ENCODE data around the gene ZFP91.

Gene ZFP91

GRCh38 chr11:58578635-58579191, at the start of gene ZFP91:
ZFP91 (plus strand) TSS chr11:58579063; CDS start chr11:58579282, 219 bp downstream.
- peak within 1 kb of the TSS; percentile 96 for H3K27ac ChIP-seq (ENCODE audit: low read depth, low read length)
- H3K27me3 ChIP-seq (ENCODE audit: control insufficient read depth, low read length), result no peaks in the 10 kb centered on the region
- H3K4me3 ChIP-seq (ENCODE audit: low read length), result peak within 1 kb of the TSS; percentile 92
- peaks cover 20% of the 10 kb centered on the region for H3F3A ChIP-seq (ENCODE audit: control insufficient read depth, insufficient read depth)
- TF ChIP-seq EZH2phosphoT487 (IDR thresholded peaks at IDR 0.05; ENCODE audit: borderline replicate concordance, low read length), result no peak
- peaks cover 54% of the 10 kb centered on the region for H3K4me1 ChIP-seq (ENCODE audit: control insufficient read depth, low read length)
- H4K20me1 ChIP-seq (ENCODE audit: control insufficient read depth, insufficient read depth, low read depth, low read length), result peaks cover 28% of the 10 kb centered on the region
- peak within 1 kb of the TSS; percentile 95 for H3K4me2 ChIP-seq (ENCODE audit: low read length)
- H3K79me2 ChIP-seq (ENCODE audit: control insufficient read depth, low read length), result peaks cover 78% of the 10 kb centered on the region
- no peaks in the 10 kb centered on the region for H3K9me2 ChIP-seq (replicated peaks; ENCODE audit: control insufficient read depth, low read length)
- peaks cover 65% of the 10 kb centered on the region for H3K36me3 ChIP-seq (ENCODE audit: control insufficient read depth, low read length)
- H3K9me3 ChIP-seq (ENCODE audit: control insufficient read depth, insufficient read depth, low read length), result no peaks in the 10 kb centered on the region

DNA sequence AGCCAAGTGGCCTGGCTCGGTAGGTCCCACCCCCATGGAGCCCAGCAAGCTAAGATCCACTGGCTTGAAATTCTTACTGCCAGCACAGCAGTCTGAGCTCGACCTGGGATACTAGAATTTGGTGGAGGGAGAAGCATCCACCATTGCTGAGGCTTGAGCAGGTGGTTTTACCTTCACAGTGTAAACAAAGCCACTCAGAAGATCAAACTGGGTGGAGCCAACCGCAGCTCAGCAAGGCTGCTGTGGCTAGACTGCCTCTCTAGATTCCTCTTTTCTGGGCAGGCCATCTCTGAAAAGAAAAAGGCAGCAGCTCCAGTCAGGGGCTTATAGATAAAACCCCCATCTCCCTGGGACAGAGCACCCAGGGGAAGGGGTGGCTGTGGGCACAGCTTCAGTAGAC, 48.6 kb upstream of the ZFP91 start:
- no peak for TF ChIP-seq CTCF (IDR thresholded peaks at IDR 0.05; ENCODE audit: low read depth, low read length, poor library complexity, severe bottlenecking)
- TF ChIP-seq EZH2phosphoT487 (IDR thresholded peaks at IDR 0.05; ENCODE audit: borderline replicate concordance, low read length), result no peak
- no peaks in the 10 kb centered on the region for H3K27me3 ChIP-seq (ENCODE audit: control insufficient read depth, low read length)
- no peak overlapping the region for H3K4me3 ChIP-seq (ENCODE audit: low read length)
- peaks cover 32% of the 10 kb centered on the region for H3K4me1 ChIP-seq (ENCODE audit: control insufficient read depth, low read length)
- H3K9me2 ChIP-seq (replicated peaks; ENCODE audit: control insufficient read depth, low read length), result no peaks in the 10 kb centered on the region
- H3F3A ChIP-seq (ENCODE audit: control insufficient read depth, insufficient read depth), result peaks cover 23% of the 10 kb centered on the region
- peaks cover 76% of the 10 kb centered on the region for H3K36me3 ChIP-seq (ENCODE audit: control insufficient read depth, low read length)
- H3K27ac ChIP-seq (ENCODE audit: low read depth, low read length), result no peak overlapping the region
- H3K79me2 ChIP-seq (ENCODE audit: control insufficient read depth, low read length), result peaks cover 11% of the 10 kb centered on the region
- peaks cover 9% of the 10 kb centered on the region; the same call in 1 of the 2 replicates for H4K20me1 ChIP-seq (ENCODE audit: control insufficient read depth, insufficient read depth, low read depth, low read length)
- H3K9me3 ChIP-seq (ENCODE audit: control insufficient read depth, insufficient read depth, low read length), result no peaks in the 10 kb centered on the region
- H3K4me2 ChIP-seq (ENCODE audit: low read length), result no peak overlapping the region

- Histone ChIP-seq H3K36me3 (ENCODE audit: control insufficient read depth, low read length) (peaks cover 79% of the 10 kb centered on the region), H3K9me2 (replicated peaks; ENCODE audit: control insufficient read depth, low read length) (no peaks in the 10 kb centered on the region), H4K20me1 (ENCODE audit: control insufficient read depth, insufficient read depth, low read depth, low read length) (peaks cover 6% of the 10 kb centered on the region; the same call in 1 of the 2 replicates), H3K79me2 (ENCODE audit: control insufficient read depth, low read length) (peaks cover 16% of the 10 kb centered on the region), H3K4me3 (ENCODE audit: low read length) (no peak overlapping the region), H3F3A (ENCODE audit: control insufficient read depth, insufficient read depth) (peaks cover 7% of the 10 kb centered on the region), H3K9me3 (ENCODE audit: control insufficient read depth, insufficient read depth, low read length) (no peaks in the 10 kb centered on the region), H3K27ac (ENCODE audit: low read depth, low read length) (no peak overlapping the region), H3K27me3 (ENCODE audit: control insufficient read depth, low read length) (no peaks in the 10 kb centered on the region), H3K4me2 (ENCODE audit: low read length) (no peak overlapping the region), H3K4me1 (ENCODE audit: control insufficient read depth, low read length) (peaks cover 15% of the 10 kb centered on the region)
- no peak for TF ChIP-seq CTCF (IDR thresholded peaks at IDR 0.05; ENCODE audit: low read depth, low read length, poor library complexity, severe bottlenecking)
- no peak for TF ChIP-seq EZH2phosphoT487 (IDR thresholded peaks at IDR 0.05; ENCODE audit: borderline replicate concordance, low read length)
These were observed 47.0 kb upstream of the ZFP91 start for GRCh38 chr11:58531865-58532341.

DNA sequence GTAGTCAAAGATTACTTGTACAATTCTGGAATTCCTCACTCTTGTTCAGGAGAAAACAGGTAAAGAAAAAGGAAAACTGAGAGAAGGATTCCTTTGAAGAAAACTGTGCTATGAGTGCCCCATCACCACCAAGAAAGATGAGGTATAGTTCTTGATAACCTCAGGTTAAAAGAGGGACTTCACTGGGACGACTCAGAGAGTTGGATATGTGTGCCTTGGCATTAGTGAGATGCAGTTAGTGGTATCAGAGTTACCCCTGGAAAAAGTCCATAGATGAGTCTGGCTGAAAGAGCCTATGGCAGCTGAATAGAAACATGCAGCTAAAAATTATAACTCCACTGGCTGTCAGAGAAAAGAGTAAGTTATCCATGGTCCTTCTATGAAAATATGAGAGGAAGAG, 32.0 kb upstream of the ZFP91 start:
- Histone ChIP-seq H3K36me3 (ENCODE audit: control insufficient read depth, low read length) (peaks cover 91% of the 10 kb centered on the region), H3F3A (ENCODE audit: control insufficient read depth, insufficient read depth) (no peaks in the 10 kb centered on the region; the same call in 1 of the 2 replicates), H4K20me1 (ENCODE audit: control insufficient read depth, insufficient read depth, low read depth, low read length) (no peaks in the 10 kb centered on the region), H3K79me2 (ENCODE audit: control insufficient read depth, low read length) (no peaks in the 10 kb centered on the region), H3K4me1 (ENCODE audit: control insufficient read depth, low read length) (no peaks in the 10 kb centered on the region), H3K9me3 (ENCODE audit: control insufficient read depth, insufficient read depth, low read length) (no peaks in the 10 kb centered on the region), H3K9me2 (replicated peaks; ENCODE audit: control insufficient read depth, low read length) (no peaks in the 10 kb centered on the region), H3K27me3 (ENCODE audit: control insufficient read depth, low read length) (no peaks in the 10 kb centered on the region), H3K4me3 (ENCODE audit: low read length) (no peak overlapping the region), H3K4me2 (ENCODE audit: low read length) (no peak overlapping the region), H3K27ac (ENCODE audit: low read depth, low read length) (no peak overlapping the region)
- TF ChIP-seq EZH2phosphoT487 (IDR thresholded peaks at IDR 0.05; ENCODE audit: borderline replicate concordance, low read length), result no peak
- no peak for TF ChIP-seq CTCF (IDR thresholded peaks at IDR 0.05; ENCODE audit: low read depth, low read length, poor library complexity, severe bottlenecking)
